NCI-H446 (cell line): Measurements from ENCODE around the gene ADAMTS15.

Experiments
- DNase-seq, 2 experiments: peaks; one replicate each; lab custom pipeline; 2025; lab: John Stamatoyannopoulos, UW

The ADAMTS15 gene

GRCh38 chr11:130462101-130462885, 13.8 kb downstream of the ADAMTS15 start:
- DNase-seq, result no peak

- no peak for DNase-seq
Observed at GRCh38 chr11:130462931-130463330, 14.5 kb downstream of the ADAMTS15 start.

- DNase-seq, result no peak
Observed at GRCh38 chr11:130464291-130464812, 15.9 kb downstream of the ADAMTS15 start.

GRCh38 chr11:130465263-130465662, 16.8 kb downstream of the ADAMTS15 start:
- DNase-seq, result no peak

GRCh38 chr11:130467116-130467900, 18.9 kb downstream of the ADAMTS15 start:
- DNase-seq, result no peak

GRCh38 chr11:130469181-130469580, 20.7 kb downstream of the ADAMTS15 start:
- no peak for DNase-seq

GRCh38 chr11:130470832-130471706, 22.6 kb downstream of the ADAMTS15 start:
- DNase-seq, result no peak

- DNase-seq, result no peak
Observed at GRCh38 chr11:130471731-130472433, 23.4 kb downstream of the ADAMTS15 start.

GRCh38 chr11:130472434-130472961, 24.1 kb downstream of the ADAMTS15 start:
- no peak for DNase-seq

- no peak for DNase-seq
Observed at GRCh38 chr11:130473056-130473794, 24.8 kb downstream of the ADAMTS15 start.

- DNase-seq, result no peak
Observed at GRCh38 chr11:130473795-130474377, 25.4 kb downstream of the ADAMTS15 start.

GRCh38 chr11:130474637-130475400, 26.4 kb downstream of the ADAMTS15 start:
- DNase-seq, result no peak

GRCh38 chr11:130475426-130476053, 27.1 kb downstream of the ADAMTS15 start:
- DNase-seq, result no peak

- no peak for DNase-seq
Observed at GRCh38 chr11:130476200-130476921, 27.9 kb downstream of the ADAMTS15 start.

- DNase-seq, result no peak
Observed at GRCh38 chr11:130476922-130477491, 28.6 kb downstream of the ADAMTS15 start.

- no peak for DNase-seq
Observed at GRCh38 chr11:130477586-130478203, 29.2 kb downstream of the ADAMTS15 start.

- DNase-seq, result no peak
Observed at GRCh38 chr11:130478204-130478701, 29.8 kb downstream of the ADAMTS15 start.
